HL-60 (cell line): ENCODE measurements around the gene ST6GALNAC4.

Experiments
- DNase-seq, 2 experiments: peaks; one replicate each; pipeline ENCODE4 v3.0.0-alpha.2; 2010 to 2020; ENCODE audit warnings: low read depth in 1 of 2, low spot score in 1 of 2
- H3K27ac ChIP-seq: fragments of 250-450 bp; sonication (Bioruptor Pico); replicated peaks from 2 replicates; pipeline ENCODE4 v1.5.1; 2020; ENCODE audit warnings: mild to moderate bottlenecking, moderate library complexity
- H3K27me3 ChIP-seq: fragments of 250-450 bp; sonication (Bioruptor Pico); 2 replicates; pipeline ENCODE4 v1.5.1; 2021; ENCODE audit warnings: mild to moderate bottlenecking, moderate library complexity; ENCODE audit not compliant: insufficient read depth, poor library complexity, severe bottlenecking
- H3K4me3 ChIP-seq: replicated peaks from 2 replicates; pipeline ENCODE4 v1.5.1; 2011; ENCODE audit warnings: mild to moderate bottlenecking, control low read depth, low read length; ENCODE audit not compliant: insufficient read depth
- GABPA ChIP-seq: IDR thresholded peaks from 2 replicates; pipeline ENCODE4 v1.6.1; 2012; ENCODE audit warnings: low read depth
- POLR2AphosphoS5 ChIP-seq: IDR thresholded peaks from 2 replicates; pipeline ENCODE4 v1.6.1; 2012; ENCODE audit warnings: low read depth
- SPI1 ChIP-seq: IDR thresholded peaks from 2 replicates; pipeline ENCODE4 v1.6.1; 2012; ENCODE audit warnings: low read depth, mild to moderate bottlenecking, borderline replicate concordance
- TF ChIP-seq, protein P1 (sequence below): IDR thresholded peaks from one replicate; pipeline ENCODE4 v1.5.1; 2011; ENCODE audit warnings: low read length, control low read depth, inconsistent platforms; ENCODE audit not compliant: insufficient read depth
- TF ChIP-seq, protein P2 (sequence below): IDR thresholded peaks from 2 replicates; pipeline ENCODE4 v1.6.1; 2012; ENCODE audit warnings: low read depth; ENCODE audit not compliant: insufficient replicate concordance

The ST6GALNAC4 gene

GRCh38 chr9:127876764-127877562 lies 39.9 kb downstream of the ST6GALNAC4 start:
- Histone ChIP-seq H3K27ac (no peak overlapping the region), H3K4me3 (peak overlapping the region; percentile 13)
- DNase-seq = no peak

DNA sequence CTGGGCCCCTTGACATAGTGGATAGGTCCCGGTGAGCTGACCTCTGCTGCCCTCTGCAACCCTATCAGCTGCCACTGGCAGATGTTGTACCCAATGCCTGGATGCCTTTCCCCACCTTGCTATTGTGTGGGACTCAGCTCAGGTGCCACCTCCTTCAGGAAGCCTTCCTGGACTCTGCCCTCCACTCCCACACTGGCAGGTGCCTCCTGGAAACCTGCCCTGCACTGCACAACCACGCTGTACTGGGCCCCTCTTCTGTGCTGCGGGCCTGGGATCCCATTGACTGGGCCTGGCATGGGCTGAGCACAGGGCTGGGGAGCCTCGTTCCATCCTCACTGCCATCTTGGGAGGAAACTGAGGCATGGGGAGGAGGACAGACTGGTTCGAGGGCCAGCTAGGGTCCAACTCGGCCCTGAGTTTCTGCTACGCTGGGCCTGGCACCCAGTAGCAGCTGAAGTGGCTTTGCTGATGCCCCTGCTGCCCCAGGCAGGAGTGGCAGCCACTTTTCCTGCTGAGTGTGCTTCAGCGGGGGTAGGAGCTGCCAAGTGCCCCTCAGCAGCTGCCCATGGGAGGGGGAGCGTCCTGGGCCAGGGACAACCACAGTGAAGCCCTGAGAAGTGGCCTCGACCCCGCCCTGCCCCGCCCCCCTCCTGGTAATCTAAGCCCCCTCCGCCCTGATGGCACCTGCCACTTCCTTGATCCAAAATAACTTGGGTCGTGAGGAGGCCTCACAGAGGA lies 40.6 kb downstream of the ST6GALNAC4 start:
- no peaks in the 10 kb centered on the region for H3K27me3 ChIP-seq
- no peak for DNase-seq
- TF ChIP-seq SPI1 (no peak), POLR2AphosphoS5 (no peak), GABPA (no peak)
- TF ChIP-seq, protein P1, sequence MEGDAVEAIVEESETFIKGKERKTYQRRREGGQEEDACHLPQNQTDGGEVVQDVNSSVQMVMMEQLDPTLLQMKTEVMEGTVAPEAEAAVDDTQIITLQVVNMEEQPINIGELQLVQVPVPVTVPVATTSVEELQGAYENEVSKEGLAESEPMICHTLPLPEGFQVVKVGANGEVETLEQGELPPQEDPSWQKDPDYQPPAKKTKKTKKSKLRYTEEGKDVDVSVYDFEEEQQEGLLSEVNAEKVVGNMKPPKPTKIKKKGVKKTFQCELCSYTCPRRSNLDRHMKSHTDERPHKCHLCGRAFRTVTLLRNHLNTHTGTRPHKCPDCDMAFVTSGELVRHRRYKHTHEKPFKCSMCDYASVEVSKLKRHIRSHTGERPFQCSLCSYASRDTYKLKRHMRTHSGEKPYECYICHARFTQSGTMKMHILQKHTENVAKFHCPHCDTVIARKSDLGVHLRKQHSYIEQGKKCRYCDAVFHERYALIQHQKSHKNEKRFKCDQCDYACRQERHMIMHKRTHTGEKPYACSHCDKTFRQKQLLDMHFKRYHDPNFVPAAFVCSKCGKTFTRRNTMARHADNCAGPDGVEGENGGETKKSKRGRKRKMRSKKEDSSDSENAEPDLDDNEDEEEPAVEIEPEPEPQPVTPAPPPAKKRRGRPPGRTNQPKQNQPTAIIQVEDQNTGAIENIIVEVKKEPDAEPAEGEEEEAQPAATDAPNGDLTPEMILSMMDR = no peak
- TF ChIP-seq, protein P2, sequence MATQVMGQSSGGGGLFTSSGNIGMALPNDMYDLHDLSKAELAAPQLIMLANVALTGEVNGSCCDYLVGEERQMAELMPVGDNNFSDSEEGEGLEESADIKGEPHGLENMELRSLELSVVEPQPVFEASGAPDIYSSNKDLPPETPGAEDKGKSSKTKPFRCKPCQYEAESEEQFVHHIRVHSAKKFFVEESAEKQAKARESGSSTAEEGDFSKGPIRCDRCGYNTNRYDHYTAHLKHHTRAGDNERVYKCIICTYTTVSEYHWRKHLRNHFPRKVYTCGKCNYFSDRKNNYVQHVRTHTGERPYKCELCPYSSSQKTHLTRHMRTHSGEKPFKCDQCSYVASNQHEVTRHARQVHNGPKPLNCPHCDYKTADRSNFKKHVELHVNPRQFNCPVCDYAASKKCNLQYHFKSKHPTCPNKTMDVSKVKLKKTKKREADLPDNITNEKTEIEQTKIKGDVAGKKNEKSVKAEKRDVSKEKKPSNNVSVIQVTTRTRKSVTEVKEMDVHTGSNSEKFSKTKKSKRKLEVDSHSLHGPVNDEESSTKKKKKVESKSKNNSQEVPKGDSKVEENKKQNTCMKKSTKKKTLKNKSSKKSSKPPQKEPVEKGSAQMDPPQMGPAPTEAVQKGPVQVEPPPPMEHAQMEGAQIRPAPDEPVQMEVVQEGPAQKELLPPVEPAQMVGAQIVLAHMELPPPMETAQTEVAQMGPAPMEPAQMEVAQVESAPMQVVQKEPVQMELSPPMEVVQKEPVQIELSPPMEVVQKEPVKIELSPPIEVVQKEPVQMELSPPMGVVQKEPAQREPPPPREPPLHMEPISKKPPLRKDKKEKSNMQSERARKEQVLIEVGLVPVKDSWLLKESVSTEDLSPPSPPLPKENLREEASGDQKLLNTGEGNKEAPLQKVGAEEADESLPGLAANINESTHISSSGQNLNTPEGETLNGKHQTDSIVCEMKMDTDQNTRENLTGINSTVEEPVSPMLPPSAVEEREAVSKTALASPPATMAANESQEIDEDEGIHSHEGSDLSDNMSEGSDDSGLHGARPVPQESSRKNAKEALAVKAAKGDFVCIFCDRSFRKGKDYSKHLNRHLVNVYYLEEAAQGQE = no peak
- no peak overlapping the region for H3K4me3 ChIP-seq
- no peak overlapping the region for H3K27ac ChIP-seq

More at GRCh38 chr9:127876764-127877562, 39.9 kb downstream of the ST6GALNAC4 start:
- no peak for TF ChIP-seq POLR2AphosphoS5
- no peak for TF ChIP-seq SPI1
- TF ChIP-seq, protein P1 = no peak
- TF ChIP-seq, protein P2 = no peak
- no peak for TF ChIP-seq GABPA
- H3K27me3 ChIP-seq = no peaks in the 10 kb centered on the region

GRCh38 chr9:127875306-127875966 lies 41.4 kb downstream of the ST6GALNAC4 start:
- TF ChIP-seq, protein P1 = no peak
- TF ChIP-seq GABPA = no peak
- no peak for TF ChIP-seq POLR2AphosphoS5
- TF ChIP-seq, protein P2 = no peak
- TF ChIP-seq SPI1 = no peak
- no peak overlapping the region for H3K4me3 ChIP-seq
- H3K27ac ChIP-seq = no peak overlapping the region
- no peak for DNase-seq
- H3K27me3 ChIP-seq = no peaks in the 10 kb centered on the region
